HG02610 (cell line): ENCODE data around the gene GALNT10.

ENCODE experiments used
- ATAC-seq: cut with Tn5 transposase; IDR thresholded peaks from one replicate; pipeline ENCODE4 v1.9.1; 2021; ENCODE audit warnings: mild to moderate bottlenecking, moderate library complexity; ENCODE audit not compliant: unreplicated experiment

Gene GALNT10

DNA sequence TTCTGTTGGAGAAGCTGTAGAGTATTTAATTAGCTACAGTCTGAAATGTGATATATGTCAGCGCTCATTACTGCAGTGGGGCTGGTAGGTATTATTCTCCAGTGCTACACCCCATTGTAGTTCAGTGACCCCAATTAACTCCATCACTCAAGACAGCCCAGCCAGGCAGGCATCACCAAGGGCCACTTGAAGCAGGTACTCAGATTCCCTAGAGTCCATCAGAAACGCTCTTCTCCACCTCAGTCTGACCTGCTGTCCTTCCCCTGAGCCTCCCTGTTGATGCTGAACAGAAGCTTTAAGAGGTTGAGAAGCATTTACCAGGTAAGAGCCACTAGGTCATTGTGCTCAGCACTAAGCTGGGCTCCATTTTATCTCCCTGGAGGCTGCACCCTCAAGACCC, 71.8 kb downstream of the GALNT10 start:
- ATAC-seq = no peak

DNA sequence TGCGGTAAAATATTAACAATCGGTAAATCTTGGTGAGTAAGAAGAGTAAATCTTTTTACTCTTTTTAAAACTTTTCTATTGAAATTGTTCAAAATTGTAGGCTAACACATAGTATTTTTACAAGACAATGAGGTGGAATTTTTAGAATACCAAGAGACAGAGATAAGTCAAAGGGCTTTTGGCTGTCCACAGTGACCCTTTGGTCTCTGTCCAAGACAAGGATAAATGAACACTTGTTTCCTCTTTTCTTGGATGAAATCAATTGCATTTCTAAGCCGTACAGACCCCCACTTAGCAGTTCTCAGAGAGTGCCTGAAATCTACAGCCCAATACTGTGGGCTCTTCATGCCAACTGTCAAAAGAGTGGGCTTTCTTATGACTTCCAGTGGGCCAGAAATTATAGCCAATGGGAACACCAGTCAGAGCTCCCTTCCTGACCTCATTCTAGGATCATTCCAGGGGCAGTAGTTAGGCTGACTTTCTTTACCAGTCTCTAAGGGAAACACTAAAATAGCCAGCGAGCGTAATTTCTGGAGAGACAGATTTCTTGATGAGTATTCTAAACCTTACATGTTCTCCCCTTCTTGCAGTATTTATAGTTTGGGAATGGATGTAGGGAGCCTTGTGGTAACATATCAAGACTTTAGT, 74.1 kb downstream of the GALNT10 start:
- ATAC-seq = no peak

DNA sequence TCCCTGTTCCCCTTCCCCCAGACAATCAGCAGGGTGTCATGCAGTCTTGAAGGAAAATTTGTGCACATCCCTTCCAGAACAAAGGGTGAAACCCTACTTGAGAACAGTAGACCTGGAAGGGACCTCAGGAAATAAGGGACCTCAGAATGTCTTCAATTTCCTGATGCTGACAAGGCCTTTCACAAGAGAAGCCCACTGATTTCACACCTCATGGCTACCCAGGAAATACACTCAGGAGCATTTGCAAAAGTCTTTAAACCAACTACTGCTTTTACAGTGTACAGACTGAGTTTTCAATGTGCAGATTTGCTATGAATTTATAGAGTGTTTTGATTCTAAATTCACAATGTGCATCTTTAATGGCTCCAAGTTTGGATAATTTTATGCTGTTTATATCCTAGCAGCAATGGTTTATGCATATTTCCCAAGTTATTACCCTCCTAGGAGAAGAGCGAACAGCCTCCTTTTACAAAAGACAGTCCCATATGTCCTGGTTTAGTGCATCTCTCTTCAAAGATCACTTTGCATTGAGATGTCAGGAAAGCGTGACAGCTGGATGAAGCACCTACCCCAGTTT, 74.8 kb downstream of the GALNT10 start:
- ATAC-seq = no peak

DNA sequence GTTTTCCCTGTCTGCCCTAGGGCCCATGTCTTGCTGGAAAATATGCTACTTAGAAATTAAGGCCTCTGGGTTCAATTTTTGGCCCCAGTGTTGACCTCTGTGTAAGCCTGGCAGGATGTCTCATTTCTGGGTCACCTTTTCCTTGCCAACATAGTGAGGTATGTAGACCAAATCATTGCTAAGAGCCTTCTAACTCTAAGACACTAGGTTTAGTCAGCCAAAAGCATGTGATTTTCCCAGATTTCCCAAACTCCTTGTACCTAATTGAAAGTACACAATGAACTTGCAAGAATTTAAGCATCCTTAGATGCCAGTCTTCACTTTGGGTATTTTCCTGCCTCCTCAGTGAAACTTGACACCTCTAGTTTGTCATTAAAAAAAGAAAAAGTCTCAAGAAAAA, 77.0 kb downstream of the GALNT10 start:
- ATAC-seq = no peak

DNA sequence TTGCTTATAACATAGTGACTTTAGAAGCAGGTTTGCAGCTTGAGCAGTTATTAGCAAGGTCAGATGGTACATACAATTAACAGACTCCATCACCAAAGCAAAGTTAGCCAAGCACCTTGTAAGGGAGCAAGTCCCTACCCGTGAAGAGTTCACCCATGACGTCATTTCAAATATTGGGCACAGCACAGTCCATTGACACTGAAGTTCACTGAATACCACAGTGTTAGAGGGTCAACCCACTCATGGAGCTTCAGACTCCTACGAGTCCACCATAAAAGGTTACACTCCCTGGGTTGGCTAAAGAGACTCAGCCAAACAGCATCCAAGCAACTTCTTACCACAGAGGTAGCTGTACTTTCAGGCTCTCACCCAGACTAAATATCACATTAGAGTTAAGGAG, 77.5 kb downstream of the GALNT10 start:
- ATAC-seq = no peak

DNA sequence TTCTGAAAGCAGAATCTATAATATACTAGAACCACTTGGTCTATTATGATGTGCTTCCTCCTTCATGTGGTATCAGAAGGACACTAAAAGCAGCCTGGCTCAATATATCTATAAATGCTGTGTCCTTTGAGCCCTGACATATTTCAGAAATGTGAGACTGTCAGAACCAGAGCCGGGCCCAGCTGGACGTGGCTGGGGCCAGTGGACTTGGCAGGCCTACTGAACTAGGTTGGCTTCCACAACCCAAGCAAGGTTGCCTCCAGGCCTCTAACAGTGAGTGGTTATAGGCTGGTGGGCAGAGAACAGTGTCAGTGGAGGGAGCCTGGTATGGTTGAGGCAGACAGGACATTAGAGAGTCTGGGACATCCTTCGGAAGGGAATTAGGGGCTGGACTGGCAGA, 78.9 kb downstream of the GALNT10 start:
- ATAC-seq = no peak

DNA sequence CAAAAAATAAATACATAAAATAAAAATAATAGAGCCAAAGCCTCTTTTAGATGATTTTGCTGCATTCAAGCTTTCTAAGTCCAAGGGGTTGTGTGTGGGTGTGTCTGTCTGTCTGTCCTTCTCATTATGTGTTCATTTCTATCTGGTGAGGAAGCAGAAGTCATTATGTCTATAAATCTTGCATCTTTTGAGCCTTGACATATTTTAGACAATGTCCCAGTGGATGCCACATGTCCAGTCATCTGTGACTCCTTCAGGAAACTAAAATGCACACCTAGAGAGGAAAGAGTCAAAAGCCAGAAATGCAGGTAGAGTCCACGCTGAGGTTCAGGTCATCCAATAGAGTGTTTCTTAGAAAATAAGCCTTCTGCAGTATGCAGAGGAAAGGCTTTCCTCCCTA, 80.9 kb downstream of the GALNT10 start:
- ATAC-seq = no peak

DNA sequence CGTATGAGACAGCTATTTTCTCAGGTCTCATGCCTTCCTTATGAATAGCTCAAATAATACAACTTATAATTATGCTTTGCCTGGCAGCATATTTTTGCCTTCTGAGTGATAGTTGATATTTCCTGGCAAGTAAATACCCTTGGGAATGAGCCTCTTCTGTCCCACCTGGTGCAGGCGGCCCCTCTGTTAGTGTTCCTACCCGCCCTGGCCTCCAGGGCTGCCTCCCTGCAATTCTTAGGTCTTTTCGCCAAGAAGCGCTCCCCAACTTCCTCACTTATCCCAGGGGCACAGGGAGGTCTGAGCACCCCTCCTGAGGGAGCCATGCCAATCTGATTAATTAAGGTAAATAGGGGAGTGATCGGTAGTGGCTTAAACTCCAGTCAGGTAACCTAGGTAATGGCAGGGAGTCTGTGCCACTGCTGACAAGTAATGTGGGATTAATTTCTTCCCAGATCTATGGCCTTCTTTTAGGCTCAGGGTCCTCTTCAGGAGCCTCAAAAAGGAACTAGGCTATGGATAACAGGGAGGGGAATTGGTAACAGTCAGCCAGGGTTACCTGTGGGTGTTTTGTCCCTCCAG, 81.5 kb downstream of the GALNT10 start:
- no peak for ATAC-seq

DNA sequence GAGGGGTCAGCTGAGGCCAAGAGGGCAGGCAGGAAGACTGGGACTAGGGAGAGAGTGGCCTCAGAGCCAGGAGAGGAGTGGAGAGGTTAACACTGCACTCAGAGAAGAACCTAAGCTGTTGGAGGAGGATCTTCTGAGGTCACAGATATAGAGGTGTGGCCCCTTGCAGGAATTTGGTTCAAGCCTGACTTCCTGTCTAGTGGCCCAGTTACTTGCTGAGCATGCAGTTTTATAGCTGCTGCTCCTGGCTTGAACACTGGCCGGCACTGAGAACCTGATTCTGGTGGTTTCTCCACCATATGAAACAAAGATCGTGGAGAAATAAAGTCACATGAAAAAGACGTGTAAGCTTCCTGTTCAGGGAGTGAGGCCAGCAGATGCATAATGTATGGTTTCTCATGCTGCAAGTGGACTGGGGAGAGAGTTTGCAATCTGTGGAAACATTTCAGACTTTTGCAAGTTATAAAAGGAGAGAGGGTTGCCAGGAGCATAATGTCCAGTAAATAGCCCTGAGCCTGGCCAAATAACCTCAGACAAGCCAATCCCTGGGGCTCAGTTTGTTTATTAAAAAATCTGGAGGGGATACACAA, 82.6 kb downstream of the GALNT10 start:
- ATAC-seq = peak; percentile 56

DNA sequence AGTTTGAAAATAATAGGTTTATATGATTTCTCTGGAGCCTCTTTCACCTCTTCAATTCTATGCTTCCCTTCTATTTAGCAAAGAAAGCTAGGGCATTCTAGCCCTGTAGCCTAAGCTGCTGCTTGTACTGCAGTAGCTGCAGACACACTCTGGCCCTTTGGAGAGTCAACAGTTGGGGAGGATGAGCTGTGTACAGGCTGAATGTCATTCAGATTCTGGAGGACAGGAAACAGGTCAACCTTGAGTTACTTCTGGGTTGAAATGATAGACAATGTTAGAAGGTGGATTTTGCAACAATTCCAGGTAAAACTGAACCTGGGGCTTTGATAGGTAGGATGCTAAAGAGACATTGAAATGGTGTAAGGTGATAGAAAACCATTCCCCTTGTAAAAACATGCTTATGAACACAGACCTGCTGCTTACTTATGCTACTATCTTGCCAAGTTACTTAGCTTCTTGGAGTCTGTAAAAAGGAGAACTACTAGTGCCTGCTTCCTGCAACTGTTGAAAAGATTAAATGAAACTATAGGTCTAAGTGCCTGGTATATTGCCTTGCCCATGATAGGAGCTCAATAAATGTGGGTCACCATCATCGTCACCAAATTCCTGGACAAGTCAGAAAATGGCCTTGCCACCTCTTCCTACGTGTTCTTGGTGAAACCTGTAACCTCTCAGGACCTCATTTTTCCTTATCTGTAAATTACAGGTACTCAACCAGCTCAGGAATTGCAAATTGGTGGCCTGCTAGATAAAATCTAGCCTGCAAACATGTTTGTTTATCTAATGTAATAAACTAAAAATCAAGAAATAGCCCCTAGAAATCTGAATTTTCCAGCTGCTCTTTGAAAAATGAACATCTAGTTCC, 83.7 kb downstream of the GALNT10 start:
- ATAC-seq = no peak

DNA sequence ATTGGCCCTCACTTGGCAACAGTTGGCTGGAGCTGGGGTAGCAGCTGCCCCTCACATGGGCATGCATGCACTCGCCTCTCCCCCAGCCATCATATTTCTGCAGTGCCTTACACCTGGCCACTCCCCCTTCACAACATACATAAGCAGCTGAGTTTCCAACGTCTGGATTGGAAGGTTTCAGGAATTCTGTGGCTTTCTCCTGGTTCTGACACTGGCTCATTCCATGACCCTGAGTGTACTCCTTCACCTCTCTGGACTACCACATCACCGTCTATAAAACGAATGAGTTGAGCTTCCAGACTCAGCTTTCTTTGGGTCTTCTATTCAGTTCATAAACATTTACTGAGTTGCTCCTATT, 84.3 kb downstream of the GALNT10 start:
- ATAC-seq = no peak

DNA sequence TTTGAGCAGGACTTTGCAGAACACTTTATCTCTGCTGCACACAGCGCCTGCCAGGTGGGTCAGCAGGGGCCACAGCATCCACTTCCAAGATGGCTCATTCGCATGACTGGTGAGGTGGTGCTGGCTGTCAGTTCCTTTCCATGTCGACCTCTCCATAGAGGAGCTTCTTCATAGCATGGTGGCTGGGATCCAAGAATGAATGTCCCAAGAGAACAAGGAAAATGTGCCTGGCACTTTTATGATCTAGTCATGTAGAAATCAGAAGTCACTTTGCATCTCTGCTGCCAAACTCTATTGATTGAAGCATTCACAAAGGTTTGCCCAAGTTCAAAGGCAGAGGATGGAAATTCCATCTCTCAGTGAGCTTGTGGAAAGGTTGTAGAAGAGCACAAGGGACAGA, 85.0 kb downstream of the GALNT10 start:
- ATAC-seq = no peak

DNA sequence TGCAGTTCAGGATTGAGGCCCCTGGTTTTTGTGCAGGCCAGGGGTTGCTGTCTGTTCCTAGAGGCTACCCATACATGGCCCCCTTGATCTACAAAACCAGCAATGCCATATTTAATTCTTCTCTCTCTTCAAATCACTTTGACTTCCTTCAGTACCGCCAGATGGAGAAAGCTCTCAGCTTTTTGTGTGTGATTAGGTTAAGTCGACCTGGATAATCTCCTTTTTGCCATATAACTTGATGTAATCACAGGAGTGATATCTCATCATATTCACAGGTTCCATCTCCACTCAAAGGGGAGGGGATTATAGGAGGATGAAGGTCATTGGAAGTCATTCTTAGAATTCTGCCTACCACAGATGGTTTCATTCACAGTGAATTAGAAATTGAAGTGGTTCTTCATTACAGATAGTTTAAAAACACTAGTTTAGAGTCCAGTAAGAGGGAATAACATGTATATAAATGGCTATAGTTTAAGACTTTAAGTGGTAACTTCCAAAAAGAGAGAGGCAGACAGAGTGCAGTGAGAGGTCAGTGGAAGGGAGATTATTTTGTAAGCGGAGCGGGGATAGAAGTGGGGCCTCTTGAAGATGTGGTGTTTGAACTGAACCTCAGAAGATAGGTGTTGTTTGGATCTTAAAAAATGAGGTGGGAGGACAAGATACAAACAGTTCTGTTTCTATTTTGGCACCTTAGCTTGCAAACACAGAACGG, 85.9 kb downstream of the GALNT10 start:
- no peak for ATAC-seq

DNA sequence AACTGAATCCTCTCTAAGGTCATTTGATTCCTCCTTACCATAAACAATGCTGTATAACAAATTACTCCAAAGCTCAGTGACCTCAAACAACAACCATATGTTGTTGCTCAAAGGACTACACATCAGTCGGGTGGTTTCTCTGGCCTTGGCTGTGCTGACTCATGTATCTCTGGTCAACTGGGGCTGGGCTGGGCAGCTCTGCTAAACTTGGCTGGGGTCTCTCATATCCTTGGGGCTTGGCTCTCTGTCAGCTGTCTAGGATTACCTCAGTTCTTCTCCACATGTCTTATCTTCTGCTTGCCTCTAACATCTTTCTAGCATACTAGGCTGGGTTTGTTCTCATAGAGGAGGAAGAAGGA, 86.4 kb downstream of the GALNT10 start:
- ATAC-seq = no peak

DNA sequence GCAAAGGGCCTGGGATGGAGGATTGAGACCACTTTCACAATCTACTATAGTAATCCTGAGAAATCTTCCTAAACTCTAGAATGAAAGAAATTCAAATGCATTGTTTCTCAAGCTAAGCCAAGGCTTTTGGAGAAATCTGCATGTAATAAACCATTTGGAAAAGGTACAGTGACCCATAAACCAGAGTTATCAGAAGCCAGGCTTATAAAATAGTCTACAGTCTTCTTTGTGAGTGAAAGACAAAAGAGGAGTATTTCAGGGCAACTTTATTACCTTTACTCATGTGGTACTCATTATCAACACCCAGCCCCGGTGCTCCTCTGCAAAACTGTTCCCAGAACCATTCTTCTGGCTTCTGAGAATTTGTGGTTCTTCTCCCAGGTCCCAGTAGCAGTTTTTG, 87.0 kb downstream of the GALNT10 start:
- no peak for ATAC-seq

DNA sequence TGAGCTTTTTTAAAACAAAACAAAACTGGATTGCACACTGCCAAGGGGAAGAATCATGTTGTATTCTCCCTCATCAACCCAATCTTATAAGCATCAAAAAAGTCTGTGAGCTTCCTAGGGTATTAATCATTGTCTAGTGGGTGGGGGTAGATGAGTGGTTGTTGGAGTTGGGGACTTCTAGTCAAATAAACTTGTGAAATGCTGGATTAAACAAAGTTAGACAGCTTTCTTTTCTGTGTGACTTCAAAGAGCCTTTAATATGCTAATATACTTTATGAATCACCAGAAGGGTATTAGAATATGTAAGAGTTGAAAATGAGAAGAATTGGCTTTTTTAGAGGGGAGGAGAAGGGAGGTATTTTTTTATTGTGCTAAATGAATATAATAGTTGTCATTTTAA, 87.7 kb downstream of the GALNT10 start:
- ATAC-seq = no peak

DNA sequence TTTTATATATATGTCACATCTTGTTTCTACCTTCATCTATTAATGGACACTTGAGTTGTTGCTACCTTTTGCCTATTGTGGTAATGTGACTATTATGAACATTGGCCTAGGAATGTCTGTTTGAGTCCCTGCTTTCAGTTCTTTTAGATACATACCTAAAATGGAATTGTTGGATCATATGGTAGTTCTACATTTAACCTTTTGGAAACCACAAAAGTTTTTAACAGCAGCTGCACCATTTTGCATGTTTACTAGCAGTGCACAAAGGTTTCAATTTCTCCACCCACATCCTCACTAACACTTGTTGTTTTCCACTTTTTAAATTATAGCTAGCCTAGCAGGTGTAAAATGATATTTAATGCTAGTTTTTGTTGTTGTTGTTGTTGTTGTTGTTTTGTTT, 88.4 kb downstream of the GALNT10 start:
- peak; percentile 53 for ATAC-seq

DNA sequence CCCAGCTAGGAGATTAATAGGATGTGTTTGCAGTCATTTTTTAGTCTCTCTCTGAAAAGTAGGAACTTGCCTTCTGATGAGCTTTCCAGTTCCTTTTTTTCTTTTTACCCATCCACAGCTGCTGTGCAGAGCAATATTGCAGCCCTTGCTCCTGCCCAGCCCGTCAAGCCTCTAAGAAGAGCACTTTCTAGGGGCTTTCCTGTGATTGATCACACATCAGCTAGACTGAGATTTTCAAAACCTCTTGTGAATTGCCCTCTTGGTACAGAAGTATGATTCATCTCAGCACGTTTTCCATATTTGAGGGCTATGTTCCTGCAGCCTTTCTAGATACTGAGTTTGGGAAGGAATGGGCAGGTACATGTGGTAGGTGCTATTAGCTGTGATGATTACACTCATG, 93.9 kb downstream of the GALNT10 start:
- ATAC-seq = peak; percentile 96

DNA sequence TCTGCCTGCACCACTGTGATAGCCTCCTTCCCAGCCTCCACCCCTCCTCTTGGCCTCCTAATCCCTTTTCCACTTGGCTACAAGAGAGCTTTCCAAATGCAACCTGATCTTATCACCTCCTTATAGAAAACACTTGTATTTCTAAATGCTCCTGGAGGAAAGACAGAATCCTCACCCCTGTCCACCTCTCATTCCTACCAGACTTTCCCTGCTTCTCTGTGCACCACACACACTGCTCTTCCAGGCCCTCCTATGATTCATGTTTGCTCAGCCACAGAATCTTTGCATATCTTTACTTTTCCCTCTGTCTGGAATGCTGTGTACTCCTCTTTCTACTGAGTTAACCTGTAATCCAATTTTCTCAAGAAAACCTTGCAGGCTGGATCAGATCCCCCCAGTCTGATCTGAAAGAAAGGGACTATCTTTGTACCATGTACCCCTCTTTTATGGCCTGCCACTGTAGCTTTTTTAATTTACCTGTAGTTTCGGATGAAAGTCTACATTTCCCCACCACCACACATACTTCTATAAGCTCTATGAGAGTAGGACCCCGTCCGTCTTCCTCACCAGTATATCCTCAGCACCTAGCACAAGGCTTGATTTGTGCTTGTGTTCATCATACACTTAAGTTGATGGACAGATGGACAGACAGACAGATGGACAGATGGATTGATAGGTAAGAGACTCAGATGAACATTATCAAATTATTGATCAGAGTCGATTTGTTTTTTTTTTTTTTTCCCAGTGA, 95.3 kb downstream of the GALNT10 start:
- ATAC-seq = no peak

DNA sequence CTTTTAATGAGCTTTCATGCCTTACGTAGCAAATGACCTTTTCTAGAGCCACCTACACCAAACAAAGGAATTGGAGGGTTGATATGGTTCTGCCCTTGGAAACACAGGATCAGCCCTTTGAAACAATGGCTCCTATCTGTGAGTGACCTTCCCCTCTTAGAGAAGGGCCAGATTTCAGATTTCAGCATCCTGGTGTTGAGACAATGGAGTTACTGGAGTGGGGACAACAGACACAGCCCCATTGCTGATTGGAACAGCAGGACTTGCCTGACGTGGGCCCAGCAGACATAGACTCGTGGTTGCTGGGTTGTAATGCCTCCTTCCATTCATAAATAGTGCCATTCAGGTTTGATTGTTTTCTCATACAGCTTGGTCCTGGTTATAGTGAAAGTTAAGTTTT, 96.0 kb downstream of the GALNT10 start:
- ATAC-seq = no peak
